ENCODE data around the gene CSNK2A2.

Gene CSNK2A2

GRCh38 chr16:58187665-58188421, 10.1 kb downstream of the CSNK2A2 start:
- Histone ChIP-seq H3K4me3 (no peak overlapping the region), H3K36me3 (peaks cover 53 to 95% (median 82%) of the 10 kb centered on the region in 3 donors), H3K4me1 (no peaks in the 10 kb centered on the region), H3K9me3 (no peaks in the 10 kb centered on the region), H3K27ac (no peak overlapping the region), H3K27me3 (no peaks in the 10 kb centered on the region)
- intact Hi-C loops (cut with DNase I; ENCODE audit: low total_unique reads): no loop called here
- TF ChIP-seq CTCF (IDR thresholded peaks at IDR 0.05): no peak
- DNase-seq: no peak

- Histone ChIP-seq H3K4me3 (no peak overlapping the region), H3K9me3 (no peaks in the 10 kb centered on the region), H3K27ac (no peak overlapping the region), H3K4me1 (no peaks in the 10 kb centered on the region), H3K36me3 (peaks cover 58 to 92% (median 79%) of the 10 kb centered on the region in 3 donors), H3K27me3 (no peaks in the 10 kb centered on the region)
- intact Hi-C loops (cut with DNase I; ENCODE audit: low total_unique reads): no loop called here
- DNase-seq: no peak
- no peak for TF ChIP-seq CTCF (IDR thresholded peaks at IDR 0.05)
Observed at GRCh38 chr16:58187092-58187491, 10.8 kb downstream of the CSNK2A2 start.

- no peak for DNase-seq
- no peaks in the 10 kb centered on the region for H3K9me3 ChIP-seq
- H3K4me3 ChIP-seq: no peak overlapping the region
- no peaks in the 10 kb centered on the region for H3K27me3 ChIP-seq
- peaks cover 66 to 86% (median 71%) of the 10 kb centered on the region in 3 donors for H3K36me3 ChIP-seq
- no peak for TF ChIP-seq CTCF (IDR thresholded peaks at IDR 0.05)
- intact Hi-C loops (cut with DNase I; ENCODE audit: low total_unique reads): no loop called here
- no peaks in the 10 kb centered on the region for H3K4me1 ChIP-seq
- H3K27ac ChIP-seq: no peak overlapping the region
Observed at GRCh38 chr16:58186176-58186944, 11.5 kb downstream of the CSNK2A2 start.

- Histone ChIP-seq H3K4me1 (no peaks in the 10 kb centered on the region), H3K4me3 (no peak overlapping the region), H3K36me3 (peaks cover 42 to 51% (median 43%) of the 10 kb centered on the region in 3 donors), H3K9me3 (no peaks in the 10 kb centered on the region), H3K27ac (no peak overlapping the region), H3K27me3 (no peaks in the 10 kb centered on the region)
- no peak for DNase-seq
- no peak for TF ChIP-seq CTCF (IDR thresholded peaks at IDR 0.05)
- intact Hi-C loops (cut with DNase I; ENCODE audit: low total_unique reads): no loop called here
Observed at GRCh38 chr16:58177353-58177710, 20.6 kb downstream of the CSNK2A2 start.

- DNase-seq: no peak
- Histone ChIP-seq H3K4me3 (no peak overlapping the region), H3K27me3 (no peaks in the 10 kb centered on the region), H3K27ac (no peak overlapping the region), H3K36me3 (peaks cover 39 to 51% (median 42%) of the 10 kb centered on the region in 3 donors), H3K4me1 (no peaks in the 10 kb centered on the region), H3K9me3 (no peaks in the 10 kb centered on the region)
- no peak for TF ChIP-seq CTCF (IDR thresholded peaks at IDR 0.05)
- intact Hi-C loops (cut with DNase I; ENCODE audit: low total_unique reads): no loop called here
Observed at GRCh38 chr16:58176608-58177352, 21.1 kb downstream of the CSNK2A2 start.

All from tibial artery (tissue), 4 donors.